HepG2 (cell line): ENCODE results near the gene PTCD2. TPM values are rescaled to one million over a fixed set of nuclear protein-coding genes. Genes with fewer than 3 reads are reported as not detected.
A peak's percentile ranks its signal among the peaks of the same experiment; 100 is the strongest.

ENCODE experiments used
- BRF2 ChIP-seq: sonication (generic); formaldehyde crosslinking; IDR thresholded peaks from 2 replicates; pipeline ENCODE4 v1.8.1; 2022; ENCODE audit warnings: mild to moderate bottlenecking, missing genetic modification reagents
- CREM ChIP-seq, 2 experiments: sonication (generic) in 1 of 2; formaldehyde crosslinking in 1 of 2; IDR thresholded peaks; 2 replicates each; pipeline versions ENCODE4 v1.4.0 to v1.6.1; 2016 to 2020; ENCODE audit warnings: antibody characterized with exemption in 1 of 2, mild to moderate bottlenecking in 1 of 2, missing genetic modification reagents in 1 of 2
- DR1 ChIP-seq: sonication (generic); formaldehyde crosslinking; IDR thresholded peaks from 2 replicates; pipeline ENCODE4 v1.8.0; 2021; ENCODE audit warnings: mild to moderate bottlenecking, missing genetic modification reagents, inconsistent platforms
- ESRRA ChIP-seq: sonication (generic); formaldehyde crosslinking; IDR thresholded peaks from 2 replicates; pipeline ENCODE4 v1.5.1; 2020; ENCODE audit warnings: mild to moderate bottlenecking, low read depth, missing genetic modification reagents
- IKZF4 ChIP-seq: sonication (generic); formaldehyde crosslinking; IDR thresholded peaks from 2 replicates; pipeline ENCODE4 v1.5.1; 2020; ENCODE audit warnings: borderline replicate concordance, mild to moderate bottlenecking, low read depth, missing genetic modification reagents; ENCODE audit errors: not compliant biosample characterization
- MNT ChIP-seq: fragments of 450-650 bp; IDR thresholded peaks from 2 replicates; pipeline ENCODE4 v1.6.1; 2016
- MXD1 ChIP-seq: sonication (generic); formaldehyde crosslinking; IDR thresholded peaks from 2 replicates; pipeline ENCODE4 v1.4.0; 2020; ENCODE audit warnings: mild to moderate bottlenecking, missing genetic modification reagents
- NRL ChIP-seq: sonication (generic); formaldehyde crosslinking; IDR thresholded peaks from 2 replicates; pipeline ENCODE4 v1.5.0; 2020; ENCODE audit warnings: missing genetic modification reagents, mild to moderate bottlenecking, moderate library complexity, borderline replicate concordance
- REST ChIP-seq, 2 experiments: IDR thresholded peaks; 2 replicates each; pipeline ENCODE4 v1.6.1; 2011 to 2012; ENCODE audit warnings: low read length in 2 of 2, borderline replicate concordance in 1 of 2, low read depth in 1 of 2, mild to moderate bottlenecking in 1 of 2, moderate library complexity in 1 of 2
- STAT6 ChIP-seq: sonication (generic); formaldehyde crosslinking; IDR thresholded peaks from 2 replicates; pipeline ENCODE4 v1.4.0; 2020; ENCODE audit warnings: missing genetic modification reagents, mild to moderate bottlenecking, borderline replicate concordance
- XRCC5 ChIP-seq: fragments of 200-400 bp; formaldehyde crosslinking; optimal IDR thresholded peaks from 2 replicates; pipeline ENCODE3; 2017; ENCODE audit warnings: mild to moderate bottlenecking, low read length
- ZNF430 ChIP-seq: sonication (generic); formaldehyde crosslinking; IDR thresholded peaks from 2 replicates; pipeline ENCODE4 v1.9.0; 2021; ENCODE audit warnings: mild to moderate bottlenecking, missing genetic modification reagents
- ZNF615 ChIP-seq: sonication (generic); formaldehyde crosslinking; IDR thresholded peaks from 2 replicates; pipeline ENCODE4 v1.5.0; 2020; ENCODE audit warnings: mild to moderate bottlenecking, missing genetic modification reagents, borderline replicate concordance
- ZNF768 ChIP-seq: sonication (generic); formaldehyde crosslinking; IDR thresholded peaks from 2 replicates; pipeline ENCODE4 v1.4.0; 2020; ENCODE audit warnings: missing genetic modification reagents
- ZSCAN5A ChIP-seq: sonication (generic); formaldehyde crosslinking; IDR thresholded peaks from 2 replicates; pipeline ENCODE4 v1.8.0; 2022; ENCODE audit warnings: mild to moderate bottlenecking, missing genetic modification reagents, borderline replicate concordance
- polyA plus RNA-seq, 8 experiments: library from polyadenylated mRNA; depleted of rRNA in 3 of 8; stranded (reverse) in 7 of 8; unstranded in 1 of 8; fragments of >200 nt; fragmentation: Illumina TruSeq in 4 of 8; extraction: Trizol in 4 of 8; gene quantifications; 2 replicates each; pipeline versions ENCODE4 v1.2.1 to v1.2.3, GENCODE V29; 2011 to 2016; ENCODE audit warnings: low read depth in 4 of 8, missing spikeins in 1 of 8, mixed read lengths in 1 of 8; ENCODE audit not compliant: insufficient read depth in 1 of 8
- total RNA-seq, 5 experiments: library from RNA; depleted of rRNA; stranded (reverse); fragments of >200 nt; fragmentation: Illumina TruSeq; extraction: Trizol; gene quantifications; 2 replicates each; pipeline ENCODE4 v1.2.3, GENCODE V29; 2016; ENCODE audit warnings: low read depth in 1 of 5

The PTCD2 gene
- total and polyA plus RNA-seq, 2 of the 13 experiments (the other 11 are each of a cell fraction or from before 2014, with no cell fraction given): 5.3 to 6.4 TPM

GRCh38 chr5:72319976-72320752, at the start of gene PTCD2, which contains the start of gene MRPS27 (continued):
- peak; percentile 29; the same call in 1 of the 2 replicates for TF ChIP-seq STAT6
- no peak for TF ChIP-seq ZNF768 (CRISPR knock-in tag)
- peak; percentile 82 for TF ChIP-seq CREM (IDR thresholded peaks at IDR 0.05)
- TF ChIP-seq CREM (CRISPR knock-in tag; IDR thresholded peaks at IDR 0.05): no peak
- peak; percentile 78; the same call in 1 of the 2 replicates for TF ChIP-seq NRL
- peak; percentile 89 for TF ChIP-seq DR1 (CRISPR knock-in tag)
- TF ChIP-seq XRCC5: peak; percentile 88
- TF ChIP-seq ZNF430 (CRISPR knock-in tag): peak; percentile 72
- TF ChIP-seq ESRRA: 0 out of 2 replicates have a peak, but pooled peaks have one; percentile 20
- TF ChIP-seq ZNF615: no peak
- peak; percentile 64; the same call in 1 of the 2 replicates for TF ChIP-seq MXD1
- peak; percentile 57 for TF ChIP-seq IKZF4 (CRISPR knock-in tag)
- no peak for TF ChIP-seq ZSCAN5A
- no peak for TF ChIP-seq MNT
- TF ChIP-seq BRF2 (CRISPR knock-in tag): 0 out of 2 replicates have a peak, but pooled peaks have one; percentile 74
- TF ChIP-seq REST (IDR thresholded peaks at IDR 0.05; ENCODE audit: borderline replicate concordance in 1 of 2, low read depth in 1 of 2, low read length in 2 of 2): 0 out of 4 replicates have a peak, but pooled peaks of 1 of the 2 experiments have one; percentile 40
